DND-41 (cell line): ENCODE data around the gene ANKRD65.

Source experiments
- ATAC-seq: fragments of 200-7000 bp; cut with Tn5 transposase; 3 replicates; pipeline ENCODE4 v1.9.1; 2021; ENCODE audit warnings: low read depth; ENCODE audit not compliant: insufficient read depth
- DNase-seq: peaks from one replicate; pipeline ENCODE4 v3.0.0-alpha.2; 2020
- H2AFZ ChIP-seq: 2 replicates; pipeline ENCODE4 v1.6.0; 2012; ENCODE audit warnings: low read depth, low read length
- H3K27ac ChIP-seq: 2 replicates; pipeline ENCODE4 v1.5.1; 2012; ENCODE audit warnings: low read length, inconsistent platforms
- H3K27me3 ChIP-seq: fragments of 200-600 bp; sonication (generic); 2 replicates; pipeline ENCODE4 v1.6.0; 2012; ENCODE audit warnings: low read length, mild to moderate bottlenecking, inconsistent platforms; ENCODE audit not compliant: insufficient read depth, poor library complexity
- H3K36me3 ChIP-seq: 2 replicates; pipeline ENCODE4 v1.5.1; 2012; ENCODE audit warnings: low read length, inconsistent platforms; ENCODE audit not compliant: insufficient read depth
- H3K4me1 ChIP-seq: 2 replicates; pipeline ENCODE4 v1.5.1; 2012; ENCODE audit warnings: mild to moderate bottlenecking, low read length; ENCODE audit not compliant: insufficient read depth
- H3K4me2 ChIP-seq: 2 replicates; pipeline ENCODE4 v1.6.0; 2012; ENCODE audit warnings: mild to moderate bottlenecking, moderate library complexity, low read length, inconsistent platforms; ENCODE audit not compliant: insufficient read depth
- H3K4me3 ChIP-seq, 2 experiments: fragments of 200-600 bp in 1 of 2; shearing (Covaris generic) in 1 of 2; 2 replicates each; pipeline ENCODE4 v1.5.1; 2012 to 2016; ENCODE audit warnings: inconsistent platforms in 2 of 2, low read length in 2 of 2, mild to moderate bottlenecking in 2 of 2, low read depth in 1 of 2, moderate library complexity in 1 of 2
- H3K79me2 ChIP-seq: 2 replicates; pipeline ENCODE4 v1.6.0; 2012; ENCODE audit warnings: low read length, inconsistent platforms; ENCODE audit not compliant: insufficient read depth
- H3K9ac ChIP-seq: 2 replicates; pipeline ENCODE4 v1.6.0; 2012; ENCODE audit warnings: low read depth, mild to moderate bottlenecking, inconsistent platforms, low read length, moderate library complexity
- H3K9me3 ChIP-seq: 2 replicates; pipeline ENCODE4 v1.5.1; 2012; ENCODE audit warnings: low read length, moderate library complexity, mild to moderate bottlenecking, inconsistent platforms; ENCODE audit not compliant: insufficient read depth, severe bottlenecking
- H4K20me1 ChIP-seq: 2 replicates; pipeline ENCODE4 v1.6.0; 2012; ENCODE audit warnings: low read length; ENCODE audit not compliant: insufficient read depth
- EZH2 ChIP-seq: IDR thresholded peaks from 3 replicates; pipeline ENCODE4 v1.6.1; 2012; ENCODE audit warnings: borderline replicate concordance, low read depth, mild to moderate bottlenecking, moderate library complexity, low read length, inconsistent platforms; ENCODE audit not compliant: severe bottlenecking
- TF ChIP-seq, protein P1 (sequence below): IDR thresholded peaks from 2 replicates; pipeline ENCODE4 v1.5.1; 2012; ENCODE audit warnings: borderline replicate concordance, low read length, moderate library complexity, mild to moderate bottlenecking; ENCODE audit not compliant: poor library complexity, severe bottlenecking; ENCODE audit errors: extremely low read depth

The ANKRD65 gene

GRCh38 chr1:1439546-1440261 is 18.6 kb upstream of the ANKRD65 start:
- H3K27me3 ChIP-seq = no peaks in the 10 kb centered on the region
- no peaks in the 10 kb centered on the region for H3K36me3 ChIP-seq
- ATAC-seq (no peak), DNase-seq (no peak)
- no peaks in the 10 kb centered on the region for H4K20me1 ChIP-seq
- H3K4me1 ChIP-seq = no peaks in the 10 kb centered on the region
- TF ChIP-seq, protein P1, sequence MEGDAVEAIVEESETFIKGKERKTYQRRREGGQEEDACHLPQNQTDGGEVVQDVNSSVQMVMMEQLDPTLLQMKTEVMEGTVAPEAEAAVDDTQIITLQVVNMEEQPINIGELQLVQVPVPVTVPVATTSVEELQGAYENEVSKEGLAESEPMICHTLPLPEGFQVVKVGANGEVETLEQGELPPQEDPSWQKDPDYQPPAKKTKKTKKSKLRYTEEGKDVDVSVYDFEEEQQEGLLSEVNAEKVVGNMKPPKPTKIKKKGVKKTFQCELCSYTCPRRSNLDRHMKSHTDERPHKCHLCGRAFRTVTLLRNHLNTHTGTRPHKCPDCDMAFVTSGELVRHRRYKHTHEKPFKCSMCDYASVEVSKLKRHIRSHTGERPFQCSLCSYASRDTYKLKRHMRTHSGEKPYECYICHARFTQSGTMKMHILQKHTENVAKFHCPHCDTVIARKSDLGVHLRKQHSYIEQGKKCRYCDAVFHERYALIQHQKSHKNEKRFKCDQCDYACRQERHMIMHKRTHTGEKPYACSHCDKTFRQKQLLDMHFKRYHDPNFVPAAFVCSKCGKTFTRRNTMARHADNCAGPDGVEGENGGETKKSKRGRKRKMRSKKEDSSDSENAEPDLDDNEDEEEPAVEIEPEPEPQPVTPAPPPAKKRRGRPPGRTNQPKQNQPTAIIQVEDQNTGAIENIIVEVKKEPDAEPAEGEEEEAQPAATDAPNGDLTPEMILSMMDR = no peak
- TF ChIP-seq EZH2 = no peak
- H2AFZ ChIP-seq = no peak overlapping the region
- no peaks in the 10 kb centered on the region for H3K79me2 ChIP-seq
- H3K4me2 ChIP-seq = no peak overlapping the region
- H3K9ac ChIP-seq = no peak overlapping the region
- H3K27ac ChIP-seq = no peak overlapping the region
- H3K9me3 ChIP-seq = no peaks in the 10 kb centered on the region
- H3K4me3 ChIP-seq = no peak overlapping the region

DNA sequence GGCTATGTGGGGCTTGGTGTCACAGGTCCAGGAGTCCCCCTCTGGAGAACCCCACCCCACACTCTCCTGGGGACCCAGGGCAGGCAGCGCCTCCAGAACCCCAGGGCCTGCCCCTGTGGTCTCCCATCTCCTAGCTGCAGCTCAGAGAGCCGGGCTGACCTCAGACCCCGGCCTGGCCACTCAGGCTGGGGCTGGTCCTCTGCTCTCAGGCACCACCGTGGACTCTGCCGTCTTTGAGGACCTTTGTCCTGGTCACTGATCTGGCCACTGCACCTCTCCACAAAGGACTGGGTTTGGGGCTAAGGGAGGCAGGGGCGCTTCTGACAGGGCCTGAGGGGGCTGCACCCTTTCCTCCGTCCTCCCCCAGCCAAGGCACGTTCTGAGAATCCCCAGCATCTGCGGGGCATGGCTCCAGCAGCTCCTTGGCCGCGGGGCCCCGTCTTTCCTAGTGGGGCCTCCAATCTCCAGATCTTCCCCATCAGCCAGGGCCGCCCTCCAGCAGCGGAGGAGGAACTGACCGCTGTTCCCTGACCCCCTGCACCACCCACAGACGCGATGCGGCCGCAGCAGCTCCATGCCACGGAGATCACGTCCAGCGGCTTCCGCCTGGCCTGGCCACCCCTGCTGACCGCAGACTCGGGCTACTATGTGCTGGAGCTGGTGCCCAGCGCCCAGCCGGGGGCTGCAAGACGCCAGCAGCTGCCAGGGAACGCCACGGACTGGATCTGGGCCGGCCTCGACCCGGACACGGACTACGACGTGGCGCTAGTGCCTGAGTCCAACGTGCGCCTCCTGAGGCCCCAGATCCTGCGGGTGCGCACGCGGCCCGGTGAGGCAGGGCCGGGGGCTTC is 17.7 kb upstream of the ANKRD65 start:
- Histone ChIP-seq H3K79me2 (no peaks in the 10 kb centered on the region), H3K4me3 (no peak overlapping the region), H3K27me3 (no peaks in the 10 kb centered on the region), H3K4me1 (no peaks in the 10 kb centered on the region), H3K36me3 (no peaks in the 10 kb centered on the region), H3K9ac (no peak overlapping the region), H3K4me2 (no peak overlapping the region), H3K27ac (no peak overlapping the region), H3K9me3 (no peaks in the 10 kb centered on the region), H2AFZ (no peak overlapping the region), H4K20me1 (no peaks in the 10 kb centered on the region)
- DNase-seq (no peak), ATAC-seq (no peak)
- TF ChIP-seq EZH2 = no peak
- TF ChIP-seq, protein P1 = no peak

DNA sequence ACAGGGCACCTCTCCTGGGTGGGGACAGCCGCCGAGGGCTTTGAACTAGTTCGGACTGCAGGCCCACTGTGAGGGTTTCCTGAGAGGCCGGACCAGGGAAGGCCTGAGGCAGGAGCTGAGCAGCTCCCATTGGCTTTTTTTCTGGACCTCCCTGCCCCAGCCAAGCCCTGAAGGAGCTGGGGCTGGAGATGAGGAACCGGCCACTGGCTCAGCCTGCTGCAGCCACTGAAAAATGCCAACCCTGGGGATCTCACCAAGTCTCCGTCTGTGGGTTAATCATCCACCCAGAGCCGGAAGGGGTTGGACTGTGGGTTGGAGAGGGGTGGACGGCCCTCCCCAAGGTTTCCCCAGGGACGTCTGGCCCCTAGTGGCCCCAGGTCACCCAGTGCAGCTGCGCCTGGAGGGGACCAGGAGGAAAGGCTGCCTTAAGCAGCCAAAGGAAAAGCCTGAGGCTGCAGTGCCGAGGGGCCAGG is 16.9 kb upstream of the ANKRD65 start:
- ATAC-seq = no peak
- DNase-seq = no peak
- H3K9me3 ChIP-seq = no peaks in the 10 kb centered on the region
- H3K4me1 ChIP-seq = no peaks in the 10 kb centered on the region
- no peak overlapping the region for H3K4me3 ChIP-seq
- H3K79me2 ChIP-seq = no peaks in the 10 kb centered on the region
- H3K4me2 ChIP-seq = no peak overlapping the region
- no peak overlapping the region for H3K27ac ChIP-seq
- no peak overlapping the region for H2AFZ ChIP-seq
- H3K9ac ChIP-seq = no peak overlapping the region
- no peaks in the 10 kb centered on the region for H3K27me3 ChIP-seq
- no peak for TF ChIP-seq EZH2
- TF ChIP-seq, protein P1 = no peak
- no peaks in the 10 kb centered on the region for H4K20me1 ChIP-seq
- H3K36me3 ChIP-seq = no peaks in the 10 kb centered on the region
